ENCODE data around the gene ANKK1. TPM values are rescaled to one million over a fixed set of nuclear protein-coding genes. Genes with fewer than 3 reads are reported as not detected.

Gene ANKK1
- total and polyA plus RNA-seq, 10 of the 15 experiments (the other 5 are each of a cell fraction or from before 2014, with no cell fraction given) = not detected

- ChIA-PET SMC1A (ENCODE audit: uncharacterized antibody, unreplicated experiment) (no interaction called here), CTCF (no interaction called here), RAD21 (ENCODE audit: unreplicated experiment) (no interaction called here), POLR2A (no interaction called here)
- H3K27me3 ChIP-seq (replicated peaks in 1 of 2; ENCODE audit: control insufficient read depth in 2 of 2, insufficient read depth in 2 of 2, low read length in 1 of 2) = peaks cover 0 to 3% of the 10 kb centered on the region in 2 experiments; a peak in 3 of 4 replicates
- TF ChIP-seq EGR1 (IDR thresholded peaks at IDR 0.05; ENCODE audit: borderline replicate concordance in 1 of 2, low read depth in 2 of 2, low read length in 2 of 2) (no peak), STAT1 (conservative IDR thresholded peaks at IDR 0.05) (no peak), KLF5 (IDR thresholded peaks at IDR 0.05; ENCODE audit: partially characterized antibody) (no peak), EP300 (IDR thresholded peaks at IDR 0.05; ENCODE audit: borderline replicate concordance in 1 of 2, control insufficient read depth in 1 of 2, low read depth in 2 of 2, low read length in 2 of 2) (no peak), E2F8 (IDR thresholded peaks at IDR 0.05; ENCODE audit: low read depth, partially characterized antibody) (no peak), RUNX3 (IDR thresholded peaks at IDR 0.05; ENCODE audit: low read length) (no peak)
- TF ChIP-seq, protein P1, sequence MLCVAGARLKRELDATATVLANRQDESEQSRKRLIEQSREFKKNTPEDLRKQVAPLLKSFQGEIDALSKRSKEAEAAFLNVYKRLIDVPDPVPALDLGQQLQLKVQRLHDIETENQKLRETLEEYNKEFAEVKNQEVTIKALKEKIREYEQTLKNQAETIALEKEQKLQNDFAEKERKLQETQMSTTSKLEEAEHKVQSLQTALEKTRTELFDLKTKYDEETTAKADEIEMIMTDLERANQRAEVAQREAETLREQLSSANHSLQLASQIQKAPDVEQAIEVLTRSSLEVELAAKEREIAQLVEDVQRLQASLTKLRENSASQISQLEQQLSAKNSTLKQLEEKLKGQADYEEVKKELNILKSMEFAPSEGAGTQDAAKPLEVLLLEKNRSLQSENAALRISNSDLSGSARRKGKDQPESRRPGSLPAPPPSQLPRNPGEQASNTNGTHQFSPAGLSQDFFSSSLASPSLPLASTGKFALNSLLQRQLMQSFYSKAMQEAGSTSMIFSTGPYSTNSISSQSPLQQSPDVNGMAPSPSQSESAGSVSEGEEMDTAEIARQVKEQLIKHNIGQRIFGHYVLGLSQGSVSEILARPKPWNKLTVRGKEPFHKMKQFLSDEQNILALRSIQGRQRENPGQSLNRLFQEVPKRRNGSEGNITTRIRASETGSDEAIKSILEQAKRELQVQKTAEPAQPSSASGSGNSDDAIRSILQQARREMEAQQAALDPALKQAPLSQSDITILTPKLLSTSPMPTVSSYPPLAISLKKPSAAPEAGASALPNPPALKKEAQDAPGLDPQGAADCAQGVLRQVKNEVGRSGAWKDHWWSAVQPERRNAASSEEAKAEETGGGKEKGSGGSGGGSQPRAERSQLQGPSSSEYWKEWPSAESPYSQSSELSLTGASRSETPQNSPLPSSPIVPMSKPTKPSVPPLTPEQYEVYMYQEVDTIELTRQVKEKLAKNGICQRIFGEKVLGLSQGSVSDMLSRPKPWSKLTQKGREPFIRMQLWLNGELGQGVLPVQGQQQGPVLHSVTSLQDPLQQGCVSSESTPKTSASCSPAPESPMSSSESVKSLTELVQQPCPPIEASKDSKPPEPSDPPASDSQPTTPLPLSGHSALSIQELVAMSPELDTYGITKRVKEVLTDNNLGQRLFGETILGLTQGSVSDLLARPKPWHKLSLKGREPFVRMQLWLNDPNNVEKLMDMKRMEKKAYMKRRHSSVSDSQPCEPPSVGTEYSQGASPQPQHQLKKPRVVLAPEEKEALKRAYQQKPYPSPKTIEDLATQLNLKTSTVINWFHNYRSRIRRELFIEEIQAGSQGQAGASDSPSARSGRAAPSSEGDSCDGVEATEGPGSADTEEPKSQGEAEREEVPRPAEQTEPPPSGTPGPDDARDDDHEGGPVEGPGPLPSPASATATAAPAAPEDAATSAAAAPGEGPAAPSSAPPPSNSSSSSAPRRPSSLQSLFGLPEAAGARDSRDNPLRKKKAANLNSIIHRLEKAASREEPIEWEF (IDR thresholded peaks at IDR 0.05; ENCODE audit: insufficient replicate concordance, low read depth, low read length) = no peak
- TF ChIP-seq, protein P2, sequence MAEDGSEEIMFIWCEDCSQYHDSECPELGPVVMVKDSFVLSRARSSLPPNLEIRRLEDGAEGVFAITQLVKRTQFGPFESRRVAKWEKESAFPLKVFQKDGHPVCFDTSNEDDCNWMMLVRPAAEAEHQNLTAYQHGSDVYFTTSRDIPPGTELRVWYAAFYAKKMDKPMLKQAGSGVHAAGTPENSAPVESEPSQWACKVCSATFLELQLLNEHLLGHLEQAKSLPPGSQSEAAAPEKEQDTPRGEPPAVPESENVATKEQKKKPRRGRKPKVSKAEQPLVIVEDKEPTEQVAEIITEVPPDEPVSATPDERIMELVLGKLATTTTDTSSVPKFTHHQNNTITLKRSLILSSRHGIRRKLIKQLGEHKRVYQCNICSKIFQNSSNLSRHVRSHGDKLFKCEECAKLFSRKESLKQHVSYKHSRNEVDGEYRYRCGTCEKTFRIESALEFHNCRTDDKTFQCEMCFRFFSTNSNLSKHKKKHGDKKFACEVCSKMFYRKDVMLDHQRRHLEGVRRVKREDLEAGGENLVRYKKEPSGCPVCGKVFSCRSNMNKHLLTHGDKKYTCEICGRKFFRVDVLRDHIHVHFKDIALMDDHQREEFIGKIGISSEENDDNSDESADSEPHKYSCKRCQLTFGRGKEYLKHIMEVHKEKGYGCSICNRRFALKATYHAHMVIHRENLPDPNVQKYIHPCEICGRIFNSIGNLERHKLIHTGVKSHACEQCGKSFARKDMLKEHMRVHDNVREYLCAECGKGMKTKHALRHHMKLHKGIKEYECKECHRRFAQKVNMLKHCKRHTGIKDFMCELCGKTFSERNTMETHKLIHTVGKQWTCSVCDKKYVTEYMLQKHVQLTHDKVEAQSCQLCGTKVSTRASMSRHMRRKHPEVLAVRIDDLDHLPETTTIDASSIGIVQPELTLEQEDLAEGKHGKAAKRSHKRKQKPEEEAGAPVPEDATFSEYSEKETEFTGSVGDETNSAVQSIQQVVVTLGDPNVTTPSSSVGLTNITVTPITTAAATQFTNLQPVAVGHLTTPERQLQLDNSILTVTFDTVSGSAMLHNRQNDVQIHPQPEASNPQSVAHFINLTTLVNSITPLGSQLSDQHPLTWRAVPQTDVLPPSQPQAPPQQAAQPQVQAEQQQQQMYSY (CRISPR knock-in tag; IDR thresholded peaks at IDR 0.05) = no peak
- H3K79me2 ChIP-seq (ENCODE audit: control insufficient read depth, insufficient read depth, low read length) = no peaks in the 10 kb centered on the region
- WGBS (ENCODE audit: insufficient coverage, insufficient replicate concordance, low lambda C conversion rate, missing lambda C conversion rate) = 6% methylated on average over 8 of the region's 8 CpGs
- in situ Hi-C loops (cut with MboI) = no loop called here
- no peak overlapping the region for H3K4me2 ChIP-seq (ENCODE audit: control insufficient read depth, insufficient read depth)
- peaks cover 3% of the 10 kb centered on the region; the same call in 1 of the 2 replicates for H3K4me1 ChIP-seq (ENCODE audit: control insufficient read depth, insufficient read depth, low read length)
- H3K9ac ChIP-seq (ENCODE audit: control insufficient read depth, insufficient read depth, low read length) = no peak overlapping the region
- H4K20me1 ChIP-seq (ENCODE audit: control insufficient read depth, insufficient read depth) = no peaks in the 10 kb centered on the region
- H3K36me3 ChIP-seq (ENCODE audit: control insufficient read depth in 2 of 2, insufficient read depth in 2 of 2, low read length in 1 of 2) = no peaks in the 10 kb centered on the region
- ATAC-seq (no peak), FAIRE-seq (no peak), DNase-seq (ENCODE audit: low read depth, low spot score) (no peak)
- no peaks in the 10 kb centered on the region for H3K9me3 ChIP-seq (replicated peaks; ENCODE audit: control insufficient read depth, insufficient read depth, low read length)
- no peak overlapping the region for H2AFZ ChIP-seq (ENCODE audit: control insufficient read depth, low read depth, low read length)
- no peak overlapping the region for H3K27ac ChIP-seq (ENCODE audit: control insufficient read depth, insufficient read depth)
- no peak overlapping the region for H3K4me3 ChIP-seq
- BruUV-seq (replicated peaks) = no TSS peak
- intact Hi-C loops (cut with micrococcal nuclease; ENCODE audit: unreplicated experiment) = no loop called here
Observed at GRCh38 chr11:113447621-113448315, 60.2 kb downstream of the ANKK1 start.

All from GM12878 (cell line).